A172 (cell line): ENCODE measurements around the gene GRIA1. TPM values are rescaled to one million over a fixed set of nuclear protein-coding genes. Genes with fewer than 3 reads are reported as not detected.

Source experiments
- DNase-seq: peaks from one replicate; pipeline ENCODE4 v3.0.0-alpha.2; 2015; ENCODE audit warnings: low spot score
- total RNA-seq: library from RNA; depleted of rRNA; stranded (reverse); fragments of >200 nt; shearing (Covaris generic); gene quantifications from 2 replicates; pipeline ENCODE4 v1.2.3, GENCODE V29; 2014

GRIA1 gene
- total RNA-seq, 1 experiment from 2014 or later = 0.38 TPM

DNA sequence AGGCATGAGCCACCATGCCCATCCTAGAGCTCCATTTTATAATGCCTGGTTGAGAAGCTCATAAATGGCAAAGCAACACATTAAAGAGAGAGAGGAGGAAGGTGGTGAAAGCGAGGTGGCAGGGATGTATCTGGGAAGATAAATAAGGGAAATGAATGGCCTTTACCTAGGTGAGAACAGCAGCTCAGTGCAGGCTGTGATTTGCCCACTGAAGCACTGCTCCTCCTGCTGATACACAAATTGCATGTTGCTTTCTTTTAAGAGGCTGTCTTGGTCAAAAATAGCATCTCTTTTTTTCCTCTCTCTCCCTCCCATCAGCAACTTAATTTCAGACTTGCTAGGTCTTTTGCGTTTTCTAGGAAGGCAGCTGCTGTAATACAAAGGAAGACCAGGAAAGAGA, 289.4 kb downstream of the GRIA1 start:
- DNase-seq = no peak

- no peak for DNase-seq
These were observed 290.6 kb downstream of the GRIA1 start for GRCh38 chr5:153780876-153781705.

DNA sequence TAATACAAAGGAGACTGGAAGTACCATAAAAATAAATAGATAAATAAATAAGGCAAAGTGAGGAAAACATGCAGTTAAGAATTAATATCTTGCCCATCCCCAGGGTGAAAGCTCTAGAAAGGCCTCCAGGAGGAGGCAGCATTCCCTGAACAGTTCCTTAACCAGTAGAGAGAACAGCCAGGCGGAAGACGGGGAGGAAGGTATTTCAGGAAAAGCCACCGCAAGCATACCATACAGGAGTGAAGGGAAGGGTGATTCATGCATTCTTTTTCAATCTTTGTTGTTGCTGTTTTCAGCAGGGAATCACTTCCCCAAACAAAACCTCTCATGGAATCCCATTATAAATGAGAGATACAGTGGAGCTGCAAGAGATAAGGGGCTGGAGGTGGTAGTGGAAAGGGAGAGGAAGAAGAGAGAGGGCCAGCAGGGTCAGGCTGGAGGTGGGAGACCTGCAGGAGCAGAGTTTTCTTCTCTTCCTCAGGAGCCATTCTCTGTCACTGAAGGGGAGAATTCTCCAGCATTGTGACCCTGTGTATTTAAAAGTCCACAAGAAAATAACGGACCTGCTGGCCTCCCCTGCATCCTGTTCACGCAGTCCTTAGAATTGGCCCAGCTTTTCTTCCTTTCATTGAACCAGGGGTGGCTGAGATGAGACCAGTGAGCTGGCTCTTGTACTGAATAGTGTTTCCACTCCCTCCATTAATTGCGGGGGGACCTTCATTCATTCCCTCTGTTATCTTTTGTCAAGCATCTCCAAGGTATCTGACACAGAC, 292.3 kb downstream of the GRIA1 start:
- DNase-seq = peak; percentile 92

DNA sequence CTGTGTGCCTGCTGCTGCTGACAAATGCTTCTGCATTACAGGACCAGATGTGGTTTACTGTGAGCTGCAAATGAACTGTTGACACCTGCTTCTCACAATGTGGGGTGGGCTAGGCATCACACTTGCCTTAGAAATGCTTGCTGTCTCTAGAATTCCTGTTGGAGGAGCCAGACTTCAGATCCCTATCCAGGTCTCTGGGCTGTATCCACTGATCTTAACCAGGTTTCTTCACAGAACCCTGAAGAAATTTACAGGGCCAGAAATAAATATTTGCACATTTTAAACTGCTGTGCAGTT, 292.8 kb downstream of the GRIA1 start:
- no peak for DNase-seq

- DNase-seq = no peak
These were observed 293.8 kb downstream of the GRIA1 start for GRCh38 chr5:153784277-153784676.

DNA sequence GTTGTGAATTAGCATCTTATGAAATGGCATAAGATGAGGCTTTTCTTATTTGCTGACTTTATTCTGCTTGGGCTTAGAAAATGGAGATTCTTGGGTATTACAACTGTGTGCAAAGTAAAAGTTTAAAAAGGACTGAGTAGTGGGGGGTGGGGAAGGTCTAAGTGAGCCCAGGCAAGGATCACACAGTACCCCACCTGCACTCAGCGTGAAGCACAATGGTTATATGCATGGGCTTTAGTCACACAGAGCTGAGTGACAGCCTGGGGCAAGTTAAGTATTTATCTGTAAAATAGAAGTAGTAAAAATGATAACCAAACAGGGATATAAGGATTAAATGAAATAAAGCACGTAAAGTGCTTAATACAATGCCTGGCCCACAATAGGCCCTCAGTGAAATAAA, 300.9 kb downstream of the GRIA1 start:
- DNase-seq = no peak

DNA sequence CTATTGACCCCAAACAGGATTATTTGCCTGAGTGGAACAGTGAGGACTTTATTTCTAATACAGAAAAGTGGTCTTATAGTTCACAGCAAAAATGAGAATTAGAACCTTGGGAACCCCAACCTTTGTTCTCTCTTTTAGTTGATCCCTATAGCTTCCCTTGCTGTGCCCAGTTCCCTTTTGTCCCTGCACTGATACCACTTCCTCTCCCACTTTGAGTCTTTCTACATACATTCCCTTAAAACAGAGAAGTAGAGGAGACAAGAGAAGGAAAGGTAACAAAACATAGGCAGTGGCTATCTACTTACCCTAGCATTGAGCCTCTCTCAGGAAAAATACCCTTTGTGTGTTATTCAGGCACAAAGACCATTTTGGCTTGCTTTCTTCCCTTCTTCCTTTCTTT, 301.8 kb downstream of the GRIA1 start:
- DNase-seq = no peak

DNA sequence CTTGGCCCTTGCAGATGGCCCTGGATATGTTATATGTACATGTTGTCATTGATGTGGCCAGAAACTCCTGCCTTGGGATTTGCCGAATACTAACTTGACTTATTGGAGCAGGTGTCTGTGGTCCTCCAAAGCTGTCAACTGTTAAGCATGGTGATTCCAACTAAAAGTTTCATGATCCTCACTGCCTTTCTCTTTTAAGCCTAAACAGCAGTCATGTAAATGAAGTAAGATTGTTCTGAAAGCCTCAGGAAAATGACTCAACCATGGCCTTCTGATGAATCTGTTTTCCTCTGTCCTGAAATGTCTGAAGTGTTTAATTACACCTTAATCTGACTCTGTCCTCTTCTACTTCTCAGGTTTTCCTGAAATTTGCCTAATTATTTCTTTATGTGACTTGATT, 303.2 kb downstream of the GRIA1 start:
- no peak for DNase-seq

DNA sequence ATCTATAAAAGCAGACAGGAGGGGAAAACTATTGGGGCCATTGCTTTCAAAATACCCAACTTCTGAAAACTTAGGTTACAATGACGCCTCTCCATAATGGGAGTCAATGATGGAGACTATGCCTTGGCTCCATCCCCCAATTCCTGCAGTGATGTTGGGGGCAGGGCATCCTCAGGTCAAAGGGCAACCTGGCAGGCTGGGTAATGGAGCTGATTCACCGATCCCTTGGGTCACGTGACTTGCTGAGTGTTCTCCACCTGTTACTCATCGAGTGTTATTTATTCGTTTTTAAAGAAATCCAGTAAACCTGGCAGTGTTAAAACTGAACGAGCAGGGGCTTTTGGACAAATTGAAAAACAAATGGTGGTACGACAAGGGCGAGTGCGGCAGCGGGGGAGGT, 303.9 kb downstream of the GRIA1 start:
- peak; percentile 40 for DNase-seq

GRCh38 chr5:153796527-153796926, 306.1 kb downstream of the GRIA1 start:
- DNase-seq = peak; percentile 45

DNA sequence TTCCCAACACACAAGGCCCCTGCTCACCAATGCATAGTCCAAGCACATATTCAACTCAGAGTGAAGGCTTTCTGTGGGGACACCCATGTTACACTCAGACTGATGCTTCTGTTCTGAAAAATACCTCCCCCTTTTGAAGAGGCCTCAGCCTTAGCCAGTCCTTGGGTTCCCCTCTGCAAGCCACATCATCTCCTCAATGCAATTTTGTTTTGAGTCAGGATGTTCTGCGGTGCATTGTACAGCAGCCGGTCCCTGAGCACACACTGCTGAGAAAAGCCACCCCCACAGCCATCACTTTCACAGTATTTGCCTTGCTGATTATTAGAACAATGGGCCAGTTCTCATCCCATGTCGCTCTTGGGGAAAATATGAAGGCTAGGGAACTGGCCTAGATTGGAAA, 307.0 kb downstream of the GRIA1 start:
- DNase-seq = no peak

DNA sequence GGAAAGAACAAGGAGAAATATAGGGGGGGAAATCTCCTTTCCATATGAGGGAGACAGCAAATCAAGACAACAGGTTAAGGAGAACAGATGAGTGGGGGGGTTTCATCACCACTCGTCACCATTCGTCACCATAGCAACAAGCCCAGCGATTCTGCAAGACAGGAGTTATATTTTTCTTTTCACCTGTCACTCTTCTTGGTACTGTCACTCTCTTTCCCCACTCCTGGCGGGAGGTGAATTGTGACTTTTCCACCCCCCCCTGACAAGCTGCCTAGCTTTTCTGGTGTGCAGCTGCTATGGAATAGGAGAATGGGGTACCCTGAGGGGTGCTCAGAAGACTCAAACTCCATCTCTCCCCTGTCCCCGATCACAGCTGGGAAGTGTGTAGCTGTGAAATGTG, 308.4 kb downstream of the GRIA1 start:
- no peak for DNase-seq

DNA sequence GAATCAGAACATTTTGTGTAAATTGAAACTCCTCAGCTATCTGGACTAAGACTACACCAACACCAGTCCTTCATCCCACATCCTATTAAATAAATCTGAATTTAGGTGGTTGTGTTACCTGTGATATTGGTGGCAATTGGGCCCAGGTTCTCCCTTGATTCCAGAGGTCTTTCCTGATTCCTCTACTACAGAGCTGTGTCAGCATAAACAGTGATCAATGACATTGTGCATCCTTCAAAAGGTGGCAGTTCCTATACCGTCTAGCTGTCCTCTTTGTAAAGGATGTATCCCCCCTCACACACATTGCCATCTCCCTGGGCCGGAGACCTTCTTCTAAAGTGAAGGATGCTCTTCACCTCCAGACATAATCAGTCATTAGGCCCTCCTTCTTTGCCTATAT, 309.0 kb downstream of the GRIA1 start:
- no peak for DNase-seq

DNA sequence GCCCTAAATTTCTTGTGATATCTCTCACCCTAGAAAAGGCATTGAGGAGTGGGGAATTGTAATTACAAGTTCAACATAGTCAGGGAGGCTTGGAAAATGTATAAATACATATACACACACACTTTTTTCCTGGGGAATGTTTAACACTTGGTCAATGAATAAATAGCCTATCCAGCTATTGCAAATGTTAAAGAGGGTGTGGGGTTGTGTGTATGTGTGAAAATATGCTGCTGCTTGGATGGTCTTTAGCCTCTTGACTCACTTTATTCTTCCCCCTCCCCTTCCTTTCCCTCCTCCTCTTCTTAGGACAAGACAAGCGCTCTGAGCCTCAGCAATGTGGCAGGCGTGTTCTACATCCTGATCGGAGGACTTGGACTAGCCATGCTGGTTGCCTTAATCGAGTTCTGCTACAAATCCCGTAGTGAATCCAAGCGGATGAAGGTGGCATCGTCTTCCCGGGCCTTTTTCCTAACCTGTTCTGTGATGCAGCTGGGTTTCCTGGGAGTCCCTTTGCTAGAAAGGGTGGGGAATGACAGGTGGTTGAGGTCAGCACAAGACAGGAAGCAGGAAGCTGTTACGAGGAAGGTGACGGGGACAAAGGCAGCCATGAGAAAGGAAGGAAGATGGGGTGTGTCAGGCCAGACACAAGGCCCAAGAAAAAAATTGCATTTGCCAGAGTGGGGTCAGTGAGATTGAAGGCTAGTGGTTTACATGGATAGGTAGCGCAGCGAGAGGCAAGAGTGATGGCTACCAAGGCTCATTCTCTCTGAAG, 311.8 kb downstream of the GRIA1 start:
- no peak for DNase-seq

DNA sequence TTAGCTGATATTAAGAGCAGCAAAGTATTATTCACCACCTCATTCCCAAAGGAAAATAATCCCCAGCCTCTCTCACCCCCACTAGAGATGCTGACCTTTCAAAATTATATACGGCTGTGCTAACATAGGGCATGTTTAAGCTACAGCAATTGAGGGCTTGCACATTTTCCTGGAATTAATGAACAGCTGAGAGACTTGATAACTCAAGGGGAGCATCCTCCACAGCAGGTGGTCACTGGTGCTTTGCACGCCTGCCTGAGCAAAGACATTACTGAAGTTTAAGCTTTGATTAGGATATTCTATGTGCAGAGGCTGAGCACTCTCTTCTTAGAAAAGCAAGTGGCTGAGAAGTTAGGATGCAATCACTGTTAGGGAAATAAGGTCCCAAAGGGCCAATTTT, 317.3 kb downstream of the GRIA1 start:
- DNase-seq = no peak

DNA sequence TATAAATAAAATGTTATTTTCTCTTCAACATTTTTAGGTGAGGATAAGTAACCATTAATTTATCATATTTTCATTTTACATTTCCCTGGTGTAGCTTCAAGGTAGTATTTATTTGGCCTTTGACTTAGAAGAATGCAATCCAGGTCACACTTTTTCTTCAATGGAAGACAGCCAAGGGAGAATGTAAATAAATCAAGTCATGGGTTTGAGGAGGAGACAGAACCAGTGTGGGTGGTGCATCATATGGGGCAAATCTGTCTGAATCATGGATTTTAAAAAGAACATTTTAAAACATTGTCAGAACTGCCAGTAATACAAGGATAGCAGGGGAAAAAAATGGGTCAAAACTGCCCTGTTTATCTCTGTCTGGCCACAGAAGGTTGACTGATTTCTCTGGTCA, 318.7 kb downstream of the GRIA1 start:
- no peak for DNase-seq

- no peak for DNase-seq
These were observed 323.4 kb downstream of the GRIA1 start for GRCh38 chr5:153813901-153814300.

GRCh38 chr5:153816870-153817269, 326.4 kb downstream of the GRIA1 start:
- peak; percentile 82 for DNase-seq

- DNase-seq = peak; percentile 84
These were observed 328.2 kb downstream of the GRIA1 start for GRCh38 chr5:153818626-153819025.

GRCh38 chr5:153823036-153823435, 332.6 kb downstream of the GRIA1 start:
- DNase-seq = no peak

DNA sequence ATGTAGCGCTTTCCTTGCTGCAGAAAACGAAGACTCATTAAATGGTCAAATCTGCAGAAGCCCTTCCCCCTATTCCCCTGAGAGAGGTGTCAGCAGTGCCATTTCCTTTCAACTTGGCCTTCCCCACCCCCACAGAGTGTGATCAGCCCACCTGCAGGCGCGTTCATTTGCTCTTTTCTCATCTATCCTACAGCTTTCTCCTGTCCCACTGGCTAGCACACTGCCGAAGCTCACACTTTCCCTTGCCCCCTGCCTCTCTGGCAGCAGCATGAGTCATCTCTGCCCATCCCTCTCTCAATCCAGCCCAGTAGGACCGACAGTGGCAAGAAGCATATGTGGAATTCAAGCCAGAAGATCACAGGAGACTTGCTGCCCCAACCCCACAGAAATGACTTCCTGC, 334.4 kb downstream of the GRIA1 start:
- DNase-seq = peak; percentile 45

DNA sequence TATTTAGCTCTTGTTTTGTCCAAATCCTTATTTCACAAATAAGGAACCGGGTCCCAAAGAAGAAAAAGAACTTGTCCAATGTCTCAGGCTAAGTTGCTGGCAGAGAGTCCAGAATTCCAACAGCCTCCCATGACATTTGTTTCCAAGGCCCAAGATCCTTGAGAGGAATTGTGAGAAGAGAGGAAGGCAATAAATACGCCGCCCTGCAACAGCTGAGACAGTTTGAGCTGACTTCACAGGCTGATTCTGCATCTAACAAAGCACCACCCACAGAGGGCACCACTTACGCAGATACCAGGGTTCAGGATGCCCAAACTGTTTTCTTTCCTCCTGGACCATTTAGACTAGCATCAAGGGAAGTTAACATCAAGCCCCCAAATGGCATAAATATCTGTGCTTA, 336.9 kb downstream of the GRIA1 start:
- no peak for DNase-seq
